ENCODE results near the gene PHYKPL.

Gene PHYKPL

DNA sequence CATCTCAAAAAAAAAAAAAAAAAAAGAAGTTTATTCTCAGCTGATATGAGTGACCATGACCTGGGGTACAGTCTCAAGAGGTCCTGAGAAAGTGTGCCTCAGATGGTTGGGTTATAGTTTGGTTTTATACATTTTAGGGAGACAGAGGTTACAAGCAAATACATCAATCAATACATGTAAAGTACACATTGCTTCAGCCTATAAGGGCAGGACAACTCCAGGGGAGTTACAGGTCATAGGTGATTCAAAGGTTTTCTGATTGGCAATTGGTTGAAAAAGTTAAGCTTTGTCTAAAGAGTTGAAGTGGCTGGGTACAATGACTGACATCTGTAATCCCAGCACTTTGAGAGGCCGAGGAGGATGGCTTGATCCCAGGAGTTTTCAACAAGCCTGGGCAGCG is 43.2 kb downstream of the PHYKPL start:
- no peak for DNase-seq (ENCODE audit: low read depth)

DNA sequence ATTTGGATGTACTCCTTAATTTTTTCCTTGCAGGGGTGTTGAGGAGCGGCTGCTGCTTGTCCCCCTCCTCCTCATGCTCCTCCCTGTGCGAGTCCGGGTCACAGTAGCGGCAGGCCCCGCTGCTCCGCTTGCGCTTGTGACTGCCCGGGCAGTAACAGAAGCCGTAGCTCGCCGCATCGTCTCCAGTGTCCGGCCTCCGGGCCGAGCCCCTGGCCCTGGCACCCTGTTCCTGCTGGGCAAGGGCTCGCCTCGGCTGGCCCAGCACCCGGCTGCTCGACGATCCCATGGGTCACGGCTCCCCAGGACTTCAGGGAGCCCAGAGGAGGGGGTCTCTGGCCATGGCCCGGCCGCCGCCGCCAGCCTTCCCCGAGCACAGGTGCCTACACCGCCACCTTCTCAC is 45.6 kb downstream of the PHYKPL start, which contains the start of gene GMCL2:
Gene GMCL2 (minus strand): TSS at position 358 of the 400 bp plus-strand sequence. CDS start 72 bp downstream, at position 286.
- no peak for DNase-seq (ENCODE audit: low read depth)

DNA sequence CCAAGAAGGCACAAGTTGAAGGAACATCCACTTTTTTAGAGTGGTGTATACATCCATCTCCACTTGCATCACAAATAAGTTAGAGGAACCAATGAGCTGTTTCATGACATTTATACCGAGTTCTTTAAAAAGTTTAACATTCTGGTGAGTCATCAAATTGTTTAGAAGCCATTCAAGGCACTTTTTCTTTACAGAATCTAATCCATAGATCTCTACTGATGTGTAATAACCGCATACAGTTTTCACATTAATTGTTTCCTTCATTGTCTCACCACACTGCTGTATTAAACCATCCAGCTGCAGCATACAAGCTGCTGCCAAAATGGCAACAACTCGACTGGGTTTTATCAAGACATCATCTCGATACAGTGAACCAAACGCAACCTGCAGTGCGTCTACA is 46.2 kb downstream of the PHYKPL start:
- DNase-seq (ENCODE audit: low read depth), result no peak

DNA sequence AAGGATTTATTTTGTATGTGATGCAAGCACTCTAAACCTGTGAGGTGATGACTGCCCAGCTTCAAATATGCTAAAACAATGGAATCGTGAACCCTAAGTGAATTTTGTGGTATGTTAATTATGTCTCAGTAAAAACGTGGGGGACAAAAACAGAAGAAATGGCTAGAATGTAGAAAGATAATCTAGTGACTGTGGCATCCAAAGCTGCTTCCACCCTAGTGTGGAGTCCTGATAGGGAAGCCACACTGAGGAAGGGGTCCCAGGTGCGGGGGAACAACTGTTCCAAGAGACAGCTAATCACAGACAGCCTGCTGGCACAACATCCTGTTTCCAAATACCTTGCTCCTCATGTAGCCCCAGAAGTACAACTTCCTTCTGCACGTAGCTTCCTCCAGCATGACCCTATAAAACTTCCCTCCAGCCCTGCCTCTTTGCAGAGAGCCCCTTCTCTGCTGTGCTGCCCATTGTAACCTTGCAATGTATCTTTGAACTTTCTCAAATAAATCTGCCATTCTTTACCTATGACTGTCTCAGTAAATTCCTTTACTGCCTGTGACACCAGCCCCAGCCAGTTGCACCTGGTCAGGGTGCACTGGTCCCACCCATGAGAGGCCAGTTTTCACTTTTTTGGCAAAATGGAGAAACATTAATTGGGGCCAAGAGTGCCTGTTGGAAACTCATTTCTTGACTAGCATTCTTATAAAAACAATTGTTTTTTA is 50.3 kb downstream of the PHYKPL start:
- no peak for DNase-seq (ENCODE audit: low read depth)

DNA sequence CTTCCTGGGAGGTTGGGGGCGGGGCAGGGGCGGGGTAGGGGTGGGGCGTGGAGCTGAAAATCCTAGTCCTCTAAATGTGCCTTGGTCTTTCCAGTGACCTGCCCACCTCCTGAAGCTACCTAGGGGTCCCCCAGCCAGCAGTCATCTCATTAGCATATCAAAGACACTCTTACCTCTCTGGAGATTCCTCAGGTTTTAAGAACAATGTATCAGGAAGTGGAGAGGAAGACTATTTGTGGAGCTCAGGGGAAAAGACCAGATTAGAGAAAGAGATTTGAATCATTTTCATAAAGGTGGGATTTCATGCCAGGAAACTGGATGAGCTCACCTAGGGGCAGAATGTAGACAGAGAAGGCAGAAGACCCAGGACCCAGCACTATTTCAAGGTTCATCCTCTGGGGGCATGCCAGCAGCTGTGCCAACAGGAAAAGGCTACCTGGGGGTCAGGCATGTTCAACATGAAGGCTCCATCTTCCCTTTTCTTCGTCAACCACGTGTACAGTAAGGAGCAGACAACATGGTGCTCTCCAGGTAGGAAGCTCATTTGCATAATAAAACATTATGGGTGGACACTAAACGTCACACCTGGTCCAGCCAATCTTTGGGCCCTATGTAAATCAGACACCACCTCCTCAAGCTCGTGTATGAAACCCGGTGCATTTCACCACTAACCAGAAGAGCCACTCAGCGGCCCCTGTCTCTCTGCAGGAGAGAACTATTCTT is 52.3 kb downstream of the PHYKPL start:
- no peak for DNase-seq (ENCODE audit: low read depth)

DNA sequence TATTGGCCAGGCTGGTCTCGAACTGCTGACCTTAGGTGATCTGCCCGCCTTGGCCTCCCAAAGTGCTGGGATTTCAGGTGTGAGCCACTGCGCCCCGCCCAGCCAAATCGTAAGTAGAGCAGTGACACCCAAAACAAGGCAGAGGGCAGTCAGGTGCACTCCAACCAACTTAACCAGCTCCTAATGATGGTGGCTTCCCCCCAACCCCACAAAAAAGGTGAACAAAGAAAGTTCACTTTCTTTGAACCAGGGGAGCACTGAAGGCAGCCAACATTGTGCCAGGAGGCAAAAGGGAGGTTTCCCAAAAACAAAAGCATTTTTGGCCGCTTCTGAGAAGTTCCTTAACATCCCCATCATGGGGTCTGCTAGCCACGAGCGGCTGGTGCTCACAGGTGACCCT is 55.0 kb downstream of the PHYKPL start:
- no peak for DNase-seq (ENCODE audit: low read depth)

DNA sequence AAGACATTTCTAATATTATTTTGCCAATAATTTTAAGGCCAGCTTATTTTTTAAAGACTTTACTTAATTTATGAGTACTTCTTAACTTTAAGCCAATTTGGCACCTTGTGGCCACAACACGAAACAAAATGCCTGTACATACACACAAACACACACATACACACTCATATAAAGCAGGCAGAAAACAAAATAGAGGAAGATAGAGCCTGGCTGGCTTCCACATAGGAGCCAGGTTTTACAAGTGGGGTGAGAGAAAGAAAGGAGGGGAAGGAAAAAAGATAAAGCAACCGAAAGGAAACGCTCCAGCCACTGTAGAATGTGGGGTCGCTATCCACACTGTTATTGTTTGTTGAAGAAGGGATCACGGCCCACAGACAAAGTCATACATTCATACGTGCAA is 55.8 kb downstream of the PHYKPL start:
- no peak for DNase-seq (ENCODE audit: low read depth)

DNA sequence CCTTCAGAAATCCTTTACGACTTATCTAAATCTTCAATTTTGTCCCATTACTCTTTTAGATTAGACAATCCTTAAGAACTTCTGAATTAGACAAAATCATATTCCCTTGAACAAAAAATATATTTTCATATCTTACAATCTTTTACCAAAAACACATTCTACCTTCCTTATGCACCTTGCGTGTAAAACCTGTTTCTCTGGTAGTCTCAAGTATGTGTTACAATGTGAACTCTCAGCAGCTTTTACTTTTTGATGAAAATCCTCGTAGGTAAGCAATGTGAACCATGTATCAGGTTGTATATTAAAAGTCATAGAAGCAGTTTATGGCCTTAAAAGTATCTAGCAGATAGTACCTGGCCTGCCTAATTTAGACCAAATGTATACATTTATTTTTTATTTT is 58.1 kb downstream of the PHYKPL start:
- no peak for DNase-seq (ENCODE audit: low read depth)

DNA sequence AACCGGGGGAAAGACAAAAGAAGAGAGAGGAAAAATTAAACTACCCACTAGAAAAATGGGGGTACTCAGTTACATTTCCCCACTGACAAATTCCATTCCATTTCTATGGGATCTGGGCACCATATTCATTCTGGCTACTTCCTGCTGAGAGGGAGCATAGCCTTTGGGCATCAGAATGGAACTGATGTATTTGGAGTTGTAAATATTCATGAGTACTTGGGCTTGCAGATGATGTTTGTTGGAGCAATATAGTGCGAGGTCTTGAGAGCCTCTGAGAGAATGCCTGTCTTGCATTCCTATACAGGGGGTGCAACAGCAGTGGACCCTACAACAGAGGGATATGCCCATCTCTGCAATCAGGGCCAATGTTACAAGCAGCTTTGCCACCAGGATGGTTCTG is 62.1 kb downstream of the PHYKPL start:
- DNase-seq (ENCODE audit: low read depth), result no peak

DNA sequence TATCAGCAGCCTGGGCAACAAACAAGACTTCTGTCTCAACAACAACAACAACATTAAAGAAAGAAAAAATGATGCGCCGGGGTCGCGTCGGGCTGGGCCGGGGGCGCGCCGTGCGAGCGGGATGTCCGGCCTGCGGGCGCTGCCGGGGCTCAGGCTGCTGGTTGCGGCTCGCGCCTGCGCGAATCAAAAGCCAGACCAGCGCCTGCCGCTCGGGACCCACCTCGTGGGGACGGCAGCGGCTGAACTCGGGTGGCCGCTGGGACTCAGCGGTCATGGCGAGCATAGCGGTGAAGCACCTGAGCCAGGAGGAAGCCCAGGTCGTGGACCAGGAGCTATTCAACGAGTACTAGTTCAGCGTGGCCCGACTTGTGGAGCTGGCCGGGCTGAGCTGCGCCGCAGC is 67.0 kb downstream of the PHYKPL start:
- DNase-seq (ENCODE audit: low read depth), result no peak

DNA sequence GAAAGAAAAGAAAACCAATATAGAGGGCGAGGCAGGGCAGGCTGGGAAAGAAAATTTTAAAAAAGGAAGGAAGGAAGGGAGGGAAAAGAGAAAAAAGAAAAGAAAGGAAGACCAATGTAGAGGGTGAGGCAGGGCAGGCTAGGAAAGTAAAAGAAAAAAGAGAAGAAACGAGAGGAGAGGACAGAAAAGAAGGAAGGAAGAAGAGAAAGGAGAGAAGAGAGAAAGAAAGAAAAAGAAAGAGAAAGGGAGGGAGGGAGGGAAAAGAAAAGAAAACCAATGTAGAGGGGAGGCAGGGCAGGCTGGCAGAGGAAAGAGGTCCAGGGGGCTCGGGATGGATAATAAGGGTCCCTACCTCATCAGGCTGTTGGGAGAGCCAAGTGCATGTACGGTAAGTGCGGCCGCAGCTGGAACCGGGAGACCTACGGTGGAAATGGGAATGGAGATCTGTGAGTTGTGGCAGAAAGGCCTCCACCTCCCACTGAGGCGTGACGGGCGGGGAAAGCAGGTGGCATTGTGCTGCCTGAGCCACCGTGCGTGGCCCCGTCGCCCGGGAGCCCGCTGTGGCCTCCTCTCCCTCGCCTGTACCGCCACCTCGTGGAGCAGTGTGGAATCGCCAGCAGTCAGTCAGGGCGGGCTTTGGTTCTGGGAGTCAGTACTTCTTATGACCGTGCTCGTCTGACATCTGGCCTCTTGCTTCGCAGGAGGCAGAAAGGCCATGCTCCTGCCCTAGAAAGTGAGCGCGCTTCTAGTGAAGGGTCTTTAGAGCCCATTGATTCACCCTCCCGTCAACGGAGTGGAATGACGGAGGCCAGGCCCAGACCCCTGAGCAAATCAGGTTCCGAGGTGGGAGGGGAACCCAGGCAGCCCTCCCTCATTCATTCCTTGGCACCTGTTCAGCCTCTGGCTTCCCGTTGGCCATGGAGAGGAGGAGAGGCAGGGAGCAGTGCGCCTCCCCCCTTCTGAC is 68.5 kb downstream of the PHYKPL start:
- peak; percentile 88 for DNase-seq (ENCODE audit: low read depth)

DNA sequence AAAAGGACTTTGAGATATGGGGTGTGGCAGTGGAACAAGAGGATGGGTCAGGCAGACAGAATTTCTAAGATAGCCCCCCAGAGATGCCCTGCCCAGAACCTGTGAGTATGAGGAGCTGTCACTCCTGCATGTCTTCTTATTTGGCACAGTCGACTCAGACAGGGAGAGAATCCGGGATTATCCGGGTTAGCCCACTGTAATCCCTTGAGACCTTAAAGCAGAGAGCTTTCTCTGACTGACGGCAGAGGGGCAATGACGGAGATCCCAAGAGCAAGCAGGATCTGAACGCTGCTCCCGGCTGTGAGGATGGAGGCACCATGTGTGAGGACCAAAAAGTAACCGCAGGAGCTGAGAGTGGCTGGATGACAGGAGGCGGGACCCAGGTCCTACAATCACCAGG is 70.1 kb downstream of the PHYKPL start:
- DNase-seq (ENCODE audit: low read depth), result no peak

DNA sequence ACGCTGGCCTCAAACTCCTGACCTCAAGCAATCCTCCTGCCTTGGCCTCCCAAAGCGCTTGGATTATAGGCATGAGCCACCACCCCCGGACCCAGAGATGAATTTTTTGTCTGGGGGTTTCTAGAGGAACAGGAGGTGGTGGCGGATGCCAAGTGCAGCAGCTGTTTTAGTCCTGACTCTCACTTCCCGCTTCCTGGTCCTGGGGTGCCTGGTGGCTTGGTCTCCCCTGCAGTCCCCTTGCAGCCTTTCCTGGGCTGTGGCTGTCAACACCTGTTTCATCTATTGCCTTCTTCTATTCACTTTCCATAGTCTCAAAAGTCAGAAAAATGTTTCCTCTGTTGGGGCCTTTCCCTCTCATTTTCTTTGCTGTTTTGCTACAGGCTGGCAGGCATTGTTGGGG is 72.4 kb downstream of the PHYKPL start:
- DNase-seq (ENCODE audit: low read depth), result no peak
